Hepatocyte (in vitro differentiated cells): ENCODE results near the gene SEC61A1.

ENCODE experiments used
- CTCF ChIP-seq: fragments of 200-600 bp; sonication (generic); IDR thresholded peaks from 2 replicates; pipeline ENCODE4 v1.5.1; 2016; ENCODE audit warnings: antibody characterized with exemption, mild to moderate bottlenecking; ENCODE audit not compliant: poor library complexity
- EZH2 ChIP-seq: fragments of 200-600 bp; sonication (generic); IDR thresholded peaks from 2 replicates; pipeline ENCODE4 v1.6.1; 2016; ENCODE audit warnings: antibody characterized with exemption, mild to moderate bottlenecking, borderline replicate concordance

GRCh38 chr3:128081226-128081625 lies 29.0 kb downstream of the SEC61A1 start:
- TF ChIP-seq CTCF = no peak
- TF ChIP-seq EZH2 = no peak
